Measurements from ENCODE around the gene TMUB1. TPM values are rescaled to one million over a fixed set of nuclear protein-coding genes. Genes with fewer than 3 reads are reported as not detected.

TMUB1 gene
- total RNA-seq, 1 experiment from 2014 or later, result 32.9 TPM

- no peaks in the 10 kb centered on the region for H3K27me3 ChIP-seq
- no peak for DNase-seq
- H3K9me3 ChIP-seq, result no peaks in the 10 kb centered on the region
- H3K36me3 ChIP-seq, result no peaks in the 10 kb centered on the region; the same call in none of the 2 replicates
- no peak overlapping the region for H3K4me3 ChIP-seq
Measured at GRCh38 chr7:151068069-151068773, 15.1 kb downstream of the TMUB1 start.

GRCh38 chr7:151066273-151066974 is 16.9 kb downstream of the TMUB1 start:
- H3K36me3 ChIP-seq, result no peaks in the 10 kb centered on the region; the same call in 1 of the 2 replicates
- H3K4me3 ChIP-seq, result no peak overlapping the region

GRCh38 chr7:151065516-151065915 is 17.8 kb downstream of the TMUB1 start:
- Histone ChIP-seq H3K9me3 (no peaks in the 10 kb centered on the region), H3K36me3 (no peaks in the 10 kb centered on the region; the same call in 1 of the 2 replicates), H3K27me3 (no peaks in the 10 kb centered on the region), H3K4me3 (no peak overlapping the region)
- DNase-seq, result no peak

More at GRCh38 chr7:151066273-151066974, 16.9 kb downstream of the TMUB1 start:
- DNase-seq, result no peak
- Histone ChIP-seq H3K9me3 (no peaks in the 10 kb centered on the region), H3K27me3 (no peaks in the 10 kb centered on the region)

GRCh38 chr7:151064993-151065392 is 18.3 kb downstream of the TMUB1 start:
- no peak overlapping the region for H3K4me3 ChIP-seq
- no peaks in the 10 kb centered on the region for H3K27me3 ChIP-seq
- no peaks in the 10 kb centered on the region for H3K9me3 ChIP-seq
- H3K36me3 ChIP-seq, result no peaks in the 10 kb centered on the region; the same call in 1 of the 2 replicates
- DNase-seq, result no peak

GRCh38 chr7:151064454-151064853 is 18.8 kb downstream of the TMUB1 start:
- no peaks in the 10 kb centered on the region; the same call in 1 of the 2 replicates for H3K36me3 ChIP-seq
- no peak overlapping the region for H3K4me3 ChIP-seq
- no peaks in the 10 kb centered on the region for H3K9me3 ChIP-seq
- no peaks in the 10 kb centered on the region for H3K27me3 ChIP-seq
- DNase-seq, result no peak

- no peaks in the 10 kb centered on the region for H3K9me3 ChIP-seq
- no peak for DNase-seq
- H3K36me3 ChIP-seq, result no peaks in the 10 kb centered on the region; the same call in 1 of the 2 replicates
- no peaks in the 10 kb centered on the region for H3K27me3 ChIP-seq
- no peak overlapping the region for H3K4me3 ChIP-seq
Measured at GRCh38 chr7:151063212-151063561, 20.1 kb downstream of the TMUB1 start.

- no peaks in the 10 kb centered on the region for H3K27me3 ChIP-seq
- peak; percentile 30 for DNase-seq
- H3K4me3 ChIP-seq, result no peak overlapping the region
- no peaks in the 10 kb centered on the region for H3K36me3 ChIP-seq
- H3K9me3 ChIP-seq, result no peaks in the 10 kb centered on the region
Measured at GRCh38 chr7:151062399-151063211, 20.7 kb downstream of the TMUB1 start.

GRCh38 chr7:151062111-151062398 is 21.2 kb downstream of the TMUB1 start:
- no peak overlapping the region for H3K4me3 ChIP-seq
- no peaks in the 10 kb centered on the region for H3K27me3 ChIP-seq
- H3K9me3 ChIP-seq, result no peaks in the 10 kb centered on the region
- DNase-seq, result no peak
- H3K36me3 ChIP-seq, result no peaks in the 10 kb centered on the region

GRCh38 chr7:151061213-151062110 is 21.8 kb downstream of the TMUB1 start:
- H3K9me3 ChIP-seq, result no peaks in the 10 kb centered on the region
- no peaks in the 10 kb centered on the region for H3K27me3 ChIP-seq
- DNase-seq, result no peak
- no peaks in the 10 kb centered on the region for H3K36me3 ChIP-seq
- no peak overlapping the region for H3K4me3 ChIP-seq

GRCh38 chr7:151060416-151061212 is 22.7 kb downstream of the TMUB1 start:
- Histone ChIP-seq H3K27me3 (no peaks in the 10 kb centered on the region), H3K4me3 (peak overlapping the region; percentile 67), H3K9me3 (no peaks in the 10 kb centered on the region), H3K36me3 (no peaks in the 10 kb centered on the region)
- DNase-seq, result peak; percentile 19

- Histone ChIP-seq H3K36me3 (no peaks in the 10 kb centered on the region), H3K9me3 (no peaks in the 10 kb centered on the region), H3K27me3 (no peaks in the 10 kb centered on the region), H3K4me3 (peak overlapping the region; percentile 67)
- DNase-seq, result no peak
Measured at GRCh38 chr7:151060113-151060415, 23.2 kb downstream of the TMUB1 start.

- Histone ChIP-seq H3K27me3 (no peaks in the 10 kb centered on the region), H3K4me3 (peak within 1 kb of the TSS; percentile 67), H3K9me3 (no peaks in the 10 kb centered on the region), H3K36me3 (no peaks in the 10 kb centered on the region)
- DNase-seq, result peak; percentile 74
Measured at GRCh38 chr7:151059367-151060112, 23.8 kb downstream of the TMUB1 start, which contains the start of gene SLC4A2. TSS of gene SLC4A2 (plus strand) at chr7:151059589. CDS start at chr7:151061988, 2,399 bp downstream.

GRCh38 chr7:151058781-151059366 is 24.4 kb downstream of the TMUB1 start:
- no peaks in the 10 kb centered on the region for H3K36me3 ChIP-seq
- H3K4me3 ChIP-seq, result peak overlapping the region; percentile 67
- no peak for DNase-seq
- no peaks in the 10 kb centered on the region for H3K27me3 ChIP-seq
- no peaks in the 10 kb centered on the region for H3K9me3 ChIP-seq

GRCh38 chr7:151057989-151058780 is 25.1 kb downstream of the TMUB1 start:
- peak; percentile 97 for DNase-seq
- H3K9me3 ChIP-seq, result no peaks in the 10 kb centered on the region

More at GRCh38 chr7:151057989-151058780, 25.1 kb downstream of the TMUB1 start:
- Histone ChIP-seq H3K4me3 (peak overlapping the region; percentile 67), H3K36me3 (no peaks in the 10 kb centered on the region), H3K27me3 (no peaks in the 10 kb centered on the region)
